ENCODE results near the gene EEFSEC.

Gene EEFSEC

DNA sequence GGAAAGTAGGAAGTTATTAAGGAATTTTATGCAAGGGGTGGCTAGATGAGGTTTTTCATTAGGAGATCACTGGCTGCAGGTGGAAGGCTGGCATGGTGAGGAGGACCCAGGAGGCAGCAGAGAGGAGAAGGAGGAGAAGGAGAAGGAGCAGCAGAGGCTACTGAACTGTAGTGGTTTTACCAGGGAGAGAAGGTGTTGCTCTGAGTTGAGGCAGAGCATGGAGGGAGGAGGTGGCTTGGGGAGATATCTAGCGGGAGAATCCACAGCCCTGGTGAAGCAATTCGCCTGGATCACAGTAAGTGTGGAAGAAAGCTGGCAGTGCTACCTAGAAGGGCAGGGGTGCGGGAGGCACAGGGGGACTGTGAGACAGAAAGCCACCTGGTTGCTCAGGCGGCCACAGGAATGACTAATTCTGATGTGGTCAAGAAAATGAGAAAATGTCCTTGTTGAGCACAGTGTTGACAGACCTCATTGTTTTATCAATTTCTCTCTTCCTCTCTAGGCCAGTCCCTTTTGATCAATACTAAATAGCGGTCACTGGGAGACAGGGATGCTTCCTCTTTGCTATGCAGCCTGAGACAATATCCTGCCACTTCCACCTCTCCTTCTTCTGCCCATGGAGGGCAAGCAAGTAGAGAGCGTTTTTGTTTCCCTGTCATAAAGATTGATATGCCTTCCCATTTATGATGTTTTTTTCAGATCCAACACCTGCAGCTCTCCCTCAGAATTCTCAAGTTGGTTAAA lies 94.6 kb downstream of the EEFSEC start:
- no peak for DNase-seq

DNA sequence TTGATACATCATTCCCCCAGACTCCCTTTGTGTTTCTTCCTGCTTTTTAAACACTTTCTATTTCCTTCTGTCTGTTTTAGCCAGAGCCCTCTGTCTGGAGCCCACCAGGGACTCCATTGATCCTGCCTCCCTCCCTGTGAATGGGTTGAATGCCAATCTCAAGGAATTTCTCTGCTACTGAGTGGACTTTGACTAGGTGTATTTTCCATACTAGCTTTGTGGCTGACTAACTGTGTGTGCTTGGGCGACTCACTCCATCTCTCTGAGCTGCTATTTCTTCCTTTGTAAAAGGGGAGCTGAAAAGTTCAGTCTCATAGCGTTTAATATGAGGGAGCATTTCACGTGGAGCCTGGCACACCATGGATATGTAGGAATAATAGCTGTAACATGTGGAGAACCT lies 98.8 kb downstream of the EEFSEC start:
- DNase-seq: no peak

- DNase-seq: no peak
Measured at GRCh38 chr3:128253150-128253549, 99.9 kb downstream of the EEFSEC start.

DNA sequence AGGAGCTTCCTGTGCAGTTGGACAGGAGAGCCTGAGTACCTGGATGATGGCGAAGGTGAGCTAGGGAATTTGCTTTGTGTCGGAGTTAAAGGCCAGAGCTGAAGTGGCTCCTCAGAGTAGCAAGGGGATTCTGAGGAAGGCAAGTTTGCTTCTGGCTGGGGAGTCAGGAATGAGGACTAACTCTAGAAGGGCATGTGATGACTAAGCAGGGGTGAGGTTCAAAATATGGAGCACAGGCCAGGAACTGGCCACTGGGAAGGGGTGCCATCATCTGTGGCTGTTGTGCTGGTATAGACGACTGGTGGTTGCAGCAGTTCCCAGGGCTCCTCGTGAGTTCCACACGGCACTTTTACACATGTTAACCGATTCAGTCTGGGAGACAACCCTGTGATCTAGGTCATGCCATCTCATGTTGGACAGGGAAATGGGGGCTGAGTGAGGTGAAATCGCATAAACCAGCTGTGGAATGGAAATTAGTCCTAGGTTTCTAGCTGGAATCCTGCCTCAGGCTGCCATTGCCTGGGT lies 100.8 kb downstream of the EEFSEC start:
- no peak for DNase-seq

DNA sequence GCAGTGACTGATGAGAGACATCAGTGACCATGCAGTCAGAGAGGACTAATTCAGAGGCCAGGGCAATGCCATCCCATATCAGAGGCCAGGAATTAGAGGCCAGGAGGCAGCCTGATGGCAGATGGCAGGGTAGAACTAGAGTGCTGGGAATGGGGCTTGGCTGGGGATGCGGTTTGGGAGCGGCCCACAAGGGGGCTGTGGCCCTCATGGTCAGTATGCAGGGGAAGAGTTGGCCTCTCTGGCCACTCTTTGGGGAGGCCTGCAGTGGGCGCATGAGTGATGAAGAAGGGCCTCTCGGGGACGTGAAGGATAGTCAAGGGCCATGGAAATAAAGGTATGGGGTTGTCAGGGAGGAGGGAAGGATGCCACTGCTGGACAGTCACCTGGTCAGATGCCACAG lies 101.7 kb downstream of the EEFSEC start:
- no peak for DNase-seq

DNA sequence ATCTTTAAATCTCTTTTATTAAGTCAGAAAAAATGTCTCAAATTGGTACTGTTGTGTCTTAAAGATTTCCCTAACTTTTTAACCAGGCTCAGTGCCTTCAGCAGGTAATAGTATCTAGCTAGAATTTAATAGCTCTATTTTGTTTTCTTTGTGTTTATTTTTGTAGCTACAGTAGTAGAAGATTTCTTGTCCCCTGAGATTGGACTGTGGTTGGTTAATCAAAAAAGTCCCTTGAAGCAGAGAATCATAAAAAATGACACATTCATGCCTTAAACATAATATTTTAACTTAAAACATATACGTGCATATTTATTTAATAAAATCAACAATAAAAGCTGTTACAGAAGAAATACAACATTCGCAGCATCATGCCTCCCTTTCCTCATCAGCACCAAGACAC lies 102.8 kb downstream of the EEFSEC start:
- DNase-seq: no peak

DNA sequence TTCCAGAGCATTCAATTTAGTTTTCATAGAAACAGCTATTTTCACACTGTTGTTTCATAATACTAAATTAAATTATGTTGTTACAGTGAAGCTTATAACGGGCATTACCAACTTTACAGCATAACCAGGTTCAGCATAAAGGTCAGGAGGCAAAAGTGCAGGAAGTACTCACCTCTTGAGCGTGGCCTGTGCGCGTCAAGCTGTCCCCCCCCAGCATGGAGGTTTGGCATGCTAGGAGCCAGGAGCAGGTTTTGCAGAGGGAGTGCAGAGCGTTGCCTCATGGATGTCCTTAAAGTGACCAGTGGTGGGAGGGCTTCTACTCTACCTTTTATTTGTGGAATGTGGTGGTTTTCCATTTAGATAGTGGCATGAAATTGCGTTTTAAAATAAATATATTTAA lies 104.4 kb downstream of the EEFSEC start:
- DNase-seq: no peak

DNA sequence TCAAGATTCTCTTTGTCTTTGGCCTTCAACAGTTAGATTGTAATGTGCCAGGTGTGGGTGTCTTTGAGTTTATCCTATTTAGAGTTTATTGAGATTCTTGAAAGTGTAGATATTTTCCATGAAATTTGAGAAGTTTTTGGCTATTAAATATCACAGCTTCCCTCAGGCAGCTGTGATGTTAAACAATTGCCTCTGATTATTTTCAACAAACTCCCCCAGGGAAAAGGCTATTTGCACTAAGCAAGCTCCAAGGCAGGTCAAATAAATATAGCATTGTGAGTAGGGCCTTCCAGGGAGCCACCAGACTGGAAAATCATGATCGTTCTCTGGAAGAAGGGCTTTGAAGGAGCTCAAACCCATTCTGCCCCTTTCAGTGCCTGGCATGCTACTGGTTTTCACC lies 107.0 kb downstream of the EEFSEC start:
- no peak for DNase-seq

DNA sequence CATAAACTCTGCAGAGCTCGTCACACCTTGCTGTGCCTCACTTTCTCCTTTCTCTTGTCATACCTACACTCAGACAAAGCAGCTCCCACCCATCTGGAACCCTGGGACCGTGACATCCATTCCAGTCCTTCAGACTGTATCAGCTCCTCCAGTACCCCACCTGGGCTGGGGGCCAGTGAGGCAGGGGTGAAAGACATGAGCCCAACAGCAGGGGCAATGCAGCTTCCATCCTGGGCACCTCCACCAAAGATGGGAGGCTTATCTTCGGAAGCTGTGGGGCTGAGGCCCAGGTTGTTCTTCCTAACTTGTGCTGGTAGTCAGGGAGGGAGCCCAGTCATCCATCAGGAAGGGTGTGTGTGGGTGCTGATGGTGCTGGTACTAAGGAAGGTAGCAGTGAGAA lies 109.2 kb downstream of the EEFSEC start:
- DNase-seq: no peak

DNA sequence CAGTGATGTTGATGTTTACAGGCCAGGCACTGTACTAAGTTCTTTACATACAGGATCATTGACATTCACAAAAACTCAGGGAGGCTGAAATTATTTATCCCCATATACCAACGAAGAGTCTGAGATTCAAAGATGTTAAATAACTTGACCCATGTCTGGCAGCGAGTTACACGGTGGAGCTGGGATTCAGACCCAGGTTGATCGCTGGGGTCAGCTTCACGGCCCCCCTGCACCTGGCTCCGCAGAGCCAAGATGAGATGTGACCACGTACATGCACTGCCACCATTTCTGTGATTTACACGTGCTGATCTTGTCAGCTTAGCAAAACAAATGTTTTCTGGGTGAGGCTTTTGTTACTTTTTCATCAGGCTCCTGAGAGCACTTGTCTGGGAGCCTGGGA lies 109.8 kb downstream of the EEFSEC start:
- DNase-seq: no peak

DNA sequence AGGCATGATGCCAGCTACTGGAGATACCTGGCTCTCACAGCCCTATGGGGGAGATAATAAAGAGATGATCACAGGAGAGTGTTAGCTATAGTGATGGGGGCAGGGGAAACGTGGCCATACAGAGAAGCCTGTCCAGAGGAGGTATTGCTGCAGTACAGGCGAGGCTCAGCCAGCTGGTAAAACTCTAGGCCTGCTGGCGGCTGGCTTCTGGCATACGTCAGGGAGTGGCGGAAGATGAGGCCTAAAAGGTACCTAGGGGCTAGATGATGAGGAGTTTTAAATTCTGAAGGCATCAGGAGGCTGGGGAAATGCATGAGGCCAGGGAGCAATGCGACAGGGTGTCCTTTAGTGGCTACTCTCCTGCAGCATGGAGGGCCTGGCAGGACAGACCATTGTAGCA lies 110.7 kb downstream of the EEFSEC start:
- no peak for DNase-seq

DNA sequence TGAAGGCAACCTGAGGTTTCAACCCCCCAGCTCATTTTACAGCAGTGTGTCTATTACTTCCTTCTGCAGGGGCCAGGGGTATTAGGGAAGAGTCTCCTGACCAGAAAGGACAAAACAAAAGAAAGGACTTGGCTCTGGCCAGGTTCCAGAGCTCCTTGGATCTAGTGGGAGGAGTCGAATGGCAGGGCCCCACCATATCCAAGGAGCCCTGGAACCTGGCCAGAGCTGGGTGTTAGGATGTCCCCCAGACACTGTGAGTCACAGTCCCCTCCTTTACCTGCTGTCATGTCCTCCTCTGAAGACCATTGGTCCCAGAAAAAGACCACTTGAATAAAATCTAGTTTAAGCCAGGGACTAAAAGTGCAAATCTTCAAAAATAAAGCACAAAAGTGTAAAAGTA lies 113.2 kb downstream of the EEFSEC start:
- no peak for DNase-seq

- no peak for DNase-seq
Measured at GRCh38 chr3:128267541-128267940, 114.3 kb downstream of the EEFSEC start.

- DNase-seq: no peak
Measured at GRCh38 chr3:128269006-128269775, 115.9 kb downstream of the EEFSEC start.

- DNase-seq: no peak
Measured at GRCh38 chr3:128269796-128270195, 116.5 kb downstream of the EEFSEC start.

DNA sequence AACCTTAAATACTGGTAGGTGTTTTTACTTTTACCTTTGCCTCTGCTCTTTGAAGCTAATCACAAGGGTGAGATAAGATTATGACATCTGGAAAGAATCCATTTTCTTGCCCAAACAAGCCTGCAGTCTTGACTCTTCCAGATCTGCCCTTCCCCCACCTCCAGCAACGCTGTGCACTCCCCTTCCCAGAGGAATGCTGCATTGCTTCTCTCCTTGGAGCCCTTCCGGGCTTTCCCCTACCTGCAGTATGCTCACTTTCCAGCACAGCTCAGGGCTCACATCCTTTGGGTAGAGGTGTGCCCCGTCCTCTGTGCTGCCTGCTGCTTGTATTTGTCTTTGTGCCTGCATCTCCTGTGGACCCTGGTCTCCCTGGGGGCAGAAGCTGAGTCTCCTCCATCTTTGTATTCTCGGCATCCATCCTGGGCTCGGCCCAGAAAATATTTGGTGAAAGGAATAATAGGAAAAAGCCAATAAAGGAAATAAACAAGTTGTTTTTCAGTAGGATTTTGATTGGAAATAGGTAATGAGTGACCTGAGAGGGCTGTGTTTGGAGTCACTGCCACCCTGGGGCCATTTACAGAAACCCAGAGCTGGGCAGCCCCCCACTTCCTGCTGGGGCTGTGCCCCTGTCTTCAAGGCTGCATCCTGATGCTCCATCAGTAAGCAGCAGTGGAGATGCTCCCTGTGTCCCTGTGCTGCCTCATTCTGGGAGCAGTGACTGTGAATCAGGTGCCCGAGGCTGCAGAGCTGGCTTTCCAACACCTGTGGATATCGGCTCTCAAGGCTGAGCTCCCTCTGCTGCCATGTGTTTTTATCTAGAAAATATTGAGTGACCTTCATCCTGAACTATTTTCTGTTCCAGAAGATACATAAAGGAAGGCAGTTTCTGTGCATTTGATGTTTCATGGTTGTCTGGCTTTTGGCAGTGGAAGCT lies 117.5 kb downstream of the EEFSEC start:
- no peak for DNase-seq

DNA sequence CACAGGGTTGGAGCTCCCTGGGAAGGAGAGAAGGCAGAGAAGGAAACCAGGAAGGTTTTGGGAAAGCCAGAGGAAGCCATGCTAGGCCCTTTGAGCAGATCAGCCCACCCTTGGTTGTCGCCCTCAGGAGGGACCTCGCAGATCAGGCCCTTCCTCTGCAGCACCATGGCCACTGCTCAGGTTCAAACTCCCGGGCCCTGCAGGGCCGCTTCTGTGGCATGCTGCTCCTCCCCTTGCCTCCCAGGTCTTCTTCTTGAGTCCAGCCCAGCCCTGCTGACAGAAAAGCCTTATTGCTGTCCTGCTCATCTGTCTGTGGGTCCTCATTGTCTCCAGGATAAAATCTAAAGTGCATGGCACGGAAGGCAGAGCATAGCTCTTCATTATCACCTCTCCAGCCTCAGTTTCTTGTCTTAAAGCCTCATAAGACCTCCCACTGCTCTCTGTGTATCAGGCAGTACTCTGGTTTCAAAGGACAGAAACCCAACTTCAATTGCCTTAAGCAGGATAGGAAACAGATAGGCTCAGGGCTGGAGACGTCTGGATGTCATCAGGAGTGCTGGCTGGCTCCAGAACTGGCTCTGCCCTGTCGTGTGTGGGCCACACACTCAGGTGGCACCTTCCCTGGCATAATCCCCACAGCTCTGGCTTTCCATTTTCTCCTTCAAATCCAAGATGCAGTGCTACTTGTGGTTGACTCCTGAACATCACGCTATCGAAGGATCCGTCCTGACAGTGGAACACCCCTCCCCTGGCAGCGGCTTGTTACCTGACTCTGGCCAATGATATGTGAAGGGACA lies 118.5 kb downstream of the EEFSEC start:
- DNase-seq: no peak

DNA sequence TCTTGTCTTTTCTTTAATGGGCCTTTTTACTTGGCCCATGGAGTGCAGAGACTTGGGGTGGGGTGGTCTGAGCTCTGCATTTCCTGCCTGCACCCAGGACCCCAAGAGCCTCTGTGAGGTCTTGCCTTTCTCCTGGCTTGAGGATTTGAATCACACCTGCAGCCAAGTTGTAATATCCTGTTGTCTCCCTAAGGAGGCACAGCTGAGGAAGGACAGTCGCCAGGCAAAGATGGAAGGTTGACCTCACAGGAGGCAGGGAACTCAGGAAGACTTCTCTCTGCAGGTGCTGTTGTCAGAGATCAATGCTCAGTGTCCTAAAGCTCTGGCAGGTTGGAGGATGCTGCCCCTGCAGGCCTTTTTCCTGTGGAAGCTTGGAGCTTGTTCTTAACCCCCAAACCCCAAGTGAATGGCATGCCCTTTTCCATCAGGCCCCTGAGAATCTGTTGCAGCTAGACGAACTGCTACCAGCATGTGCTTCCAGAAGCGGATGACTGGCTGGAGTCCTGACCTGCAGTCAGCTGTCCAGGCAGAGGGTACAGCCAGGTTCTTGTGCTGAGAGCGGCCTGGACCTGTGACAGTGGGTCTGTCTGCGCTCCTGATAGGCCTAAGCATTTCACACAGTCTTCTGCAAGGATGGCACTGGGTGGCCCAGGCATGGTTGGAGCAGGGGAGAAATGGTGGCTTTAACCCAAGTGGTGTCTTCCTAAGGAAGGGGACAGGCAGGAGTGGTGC lies 120.0 kb downstream of the EEFSEC start:
- DNase-seq: no peak

- DNase-seq: no peak
Measured at GRCh38 chr3:128273841-128274573, 120.7 kb downstream of the EEFSEC start.

GRCh38 chr3:128274837-128275236 lies 121.6 kb downstream of the EEFSEC start:
- no peak for DNase-seq
